Measurements from ENCODE around the gene ANKRD31.

DNA sequence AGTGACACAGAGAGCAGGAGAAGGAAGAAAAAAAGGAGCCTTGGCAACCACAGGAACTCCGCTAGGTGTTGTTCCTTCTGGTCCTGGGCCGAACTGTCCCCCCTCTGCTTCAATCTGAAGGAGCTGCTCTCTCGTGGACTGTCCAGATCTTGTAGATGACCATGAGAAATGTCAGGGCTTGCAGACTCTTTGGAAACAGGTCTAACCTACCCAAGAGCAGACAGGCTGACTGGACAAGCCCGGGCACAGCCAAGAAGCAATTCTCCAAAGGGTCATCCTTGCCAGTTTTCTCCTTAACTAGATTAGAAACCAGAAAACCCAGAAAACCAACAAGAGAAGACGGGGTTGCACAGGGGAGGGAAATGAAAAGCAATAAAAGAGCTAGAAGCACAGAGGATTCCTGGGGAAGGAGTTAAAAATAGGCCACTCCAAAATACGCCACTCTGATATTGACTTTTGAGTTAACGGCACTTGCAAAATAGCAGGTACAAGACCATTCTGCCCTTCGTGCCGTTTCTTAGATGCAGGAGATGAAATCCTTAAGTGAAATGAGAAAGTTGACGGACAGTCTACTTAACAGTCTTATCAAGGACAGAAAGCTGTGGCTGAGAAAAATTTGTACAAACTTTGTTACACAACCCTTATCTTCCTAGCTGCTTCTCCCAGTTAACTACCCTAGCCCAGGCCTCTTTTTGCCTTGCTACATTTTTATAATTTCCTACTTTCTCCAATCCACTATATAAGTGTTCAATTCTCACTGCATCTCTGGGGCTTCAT lies 190.1 kb downstream of the ANKRD31 start:
- TF ChIP-seq, protein P1, sequence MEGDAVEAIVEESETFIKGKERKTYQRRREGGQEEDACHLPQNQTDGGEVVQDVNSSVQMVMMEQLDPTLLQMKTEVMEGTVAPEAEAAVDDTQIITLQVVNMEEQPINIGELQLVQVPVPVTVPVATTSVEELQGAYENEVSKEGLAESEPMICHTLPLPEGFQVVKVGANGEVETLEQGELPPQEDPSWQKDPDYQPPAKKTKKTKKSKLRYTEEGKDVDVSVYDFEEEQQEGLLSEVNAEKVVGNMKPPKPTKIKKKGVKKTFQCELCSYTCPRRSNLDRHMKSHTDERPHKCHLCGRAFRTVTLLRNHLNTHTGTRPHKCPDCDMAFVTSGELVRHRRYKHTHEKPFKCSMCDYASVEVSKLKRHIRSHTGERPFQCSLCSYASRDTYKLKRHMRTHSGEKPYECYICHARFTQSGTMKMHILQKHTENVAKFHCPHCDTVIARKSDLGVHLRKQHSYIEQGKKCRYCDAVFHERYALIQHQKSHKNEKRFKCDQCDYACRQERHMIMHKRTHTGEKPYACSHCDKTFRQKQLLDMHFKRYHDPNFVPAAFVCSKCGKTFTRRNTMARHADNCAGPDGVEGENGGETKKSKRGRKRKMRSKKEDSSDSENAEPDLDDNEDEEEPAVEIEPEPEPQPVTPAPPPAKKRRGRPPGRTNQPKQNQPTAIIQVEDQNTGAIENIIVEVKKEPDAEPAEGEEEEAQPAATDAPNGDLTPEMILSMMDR (IDR thresholded peaks at IDR 0.05): no peak
- TF ChIP-seq ZFX (IDR thresholded peaks at IDR 0.05; ENCODE audit: borderline replicate concordance): no peak
